A549 (cell line): ENCODE data around the gene SYT1.

Experiments
- CTCF ChIP-seq: fragments of >200 bp; sonication (Bioruptor Twin); formaldehyde crosslinking; IDR thresholded peaks from 3 replicates; pipeline ENCODE4 v1.5.1; 2016
- FOSL2 ChIP-seq, 2 experiments: fragments of 450-650 bp in 1 of 2; fragments of >200 bp in 1 of 2; sonication (Bioruptor Twin) in 1 of 2; formaldehyde crosslinking; IDR thresholded peaks; 2 replicates each; pipeline versions ENCODE4 v1.5.0 to v1.6.1; 2016 to 2020; ENCODE audit warnings: mild to moderate bottlenecking in 1 of 2, moderate library complexity in 1 of 2
- HOXA7 ChIP-seq: fragments of 250-450 bp; sonication (Bioruptor Pico); IDR thresholded peaks from 2 replicates; pipeline ENCODE4 v1.5.0; 2020; ENCODE audit warnings: mild to moderate bottlenecking, moderate library complexity
- POLR2A ChIP-seq: IDR thresholded peaks from 2 replicates; pipeline ENCODE4 v1.6.1; 2012; ENCODE audit warnings: mild to moderate bottlenecking, low read length
- RAD21 ChIP-seq, 2 experiments: fragments of >200 bp in 1 of 2; sonication (Bioruptor Twin) in 1 of 2; formaldehyde crosslinking in 1 of 2; IDR thresholded peaks in 1 of 2; conservative IDR thresholded peaks in 1 of 2; 2 replicates in 1 of 2; 3 replicates in 1 of 2; pipeline ENCODE4 v1.6.1; 2012 to 2018; ENCODE audit warnings: inconsistent platforms in 1 of 2
- RNF2 ChIP-seq: fragments of 200-600 bp; sonication (generic); IDR thresholded peaks from 2 replicates; pipeline ENCODE4 v1.6.1; 2016; ENCODE audit warnings: low read depth, mild to moderate bottlenecking, antibody characterized with exemption, moderate library complexity, borderline replicate concordance
- SMC3 ChIP-seq: fragments of >200 bp; sonication (Bioruptor Twin); formaldehyde crosslinking; IDR thresholded peaks from 3 replicates; pipeline ENCODE4 v1.6.1; 2018; ENCODE audit warnings: inconsistent platforms
- TF ChIP-seq, protein P1 (sequence below): IDR thresholded peaks from 2 replicates; pipeline ENCODE4 v1.6.1; 2012
- TF ChIP-seq, protein P2 (sequence below): fragments of 150-350 bp; IDR thresholded peaks from 2 replicates; pipeline ENCODE4 v1.6.1; 2014; ENCODE audit warnings: low read depth, mild to moderate bottlenecking, low read length
- TF ChIP-seq, protein P3 (sequence below): fragments of 250-450 bp; sonication (Bioruptor Pico); IDR thresholded peaks from 2 replicates; pipeline ENCODE4 v1.5.0; 2020; ENCODE audit warnings: low read depth, mild to moderate bottlenecking, moderate library complexity

DNA sequence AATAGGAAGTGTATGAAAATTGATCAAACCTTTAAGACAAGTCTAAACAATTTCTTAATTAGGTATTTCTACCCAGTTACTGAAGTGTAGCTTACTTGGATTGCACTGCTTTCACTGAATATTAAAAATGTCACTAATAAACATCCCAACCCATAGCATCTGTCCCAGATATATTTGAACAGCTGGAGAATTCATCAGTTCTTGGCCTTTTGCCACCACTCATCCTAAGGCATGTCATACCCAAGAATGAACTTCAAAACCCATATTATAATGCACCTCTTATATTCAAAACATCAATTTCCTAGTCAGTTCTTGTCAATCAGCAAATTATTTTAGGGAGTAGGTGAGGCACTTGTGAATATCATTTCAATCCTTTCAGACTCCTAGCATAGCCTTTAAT lies 433.9 kb downstream of the SYT1 start:
- TF ChIP-seq CTCF (no peak), HOXA7 (CRISPR knock-in tag) (no peak), SMC3 (no peak), POLR2A (no peak), RNF2 (no peak), FOSL2 (IDR thresholded peaks at IDR 0.05) (no peak), FOSL2 (CRISPR knock-in tag; IDR thresholded peaks at IDR 0.05) (no peak), RAD21 (conservative IDR thresholded peaks at IDR 0.05 in 1 of 2, IDR thresholded peaks at IDR 0.05 in 1 of 2) (no peak)
- TF ChIP-seq, protein P1, sequence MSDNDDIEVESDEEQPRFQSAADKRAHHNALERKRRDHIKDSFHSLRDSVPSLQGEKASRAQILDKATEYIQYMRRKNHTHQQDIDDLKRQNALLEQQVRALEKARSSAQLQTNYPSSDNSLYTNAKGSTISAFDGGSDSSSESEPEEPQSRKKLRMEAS: no peak
- TF ChIP-seq, protein P2, sequence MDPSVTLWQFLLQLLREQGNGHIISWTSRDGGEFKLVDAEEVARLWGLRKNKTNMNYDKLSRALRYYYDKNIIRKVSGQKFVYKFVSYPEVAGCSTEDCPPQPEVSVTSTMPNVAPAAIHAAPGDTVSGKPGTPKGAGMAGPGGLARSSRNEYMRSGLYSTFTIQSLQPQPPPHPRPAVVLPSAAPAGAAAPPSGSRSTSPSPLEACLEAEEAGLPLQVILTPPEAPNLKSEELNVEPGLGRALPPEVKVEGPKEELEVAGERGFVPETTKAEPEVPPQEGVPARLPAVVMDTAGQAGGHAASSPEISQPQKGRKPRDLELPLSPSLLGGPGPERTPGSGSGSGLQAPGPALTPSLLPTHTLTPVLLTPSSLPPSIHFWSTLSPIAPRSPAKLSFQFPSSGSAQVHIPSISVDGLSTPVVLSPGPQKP: no peak
- TF ChIP-seq, protein P3, sequence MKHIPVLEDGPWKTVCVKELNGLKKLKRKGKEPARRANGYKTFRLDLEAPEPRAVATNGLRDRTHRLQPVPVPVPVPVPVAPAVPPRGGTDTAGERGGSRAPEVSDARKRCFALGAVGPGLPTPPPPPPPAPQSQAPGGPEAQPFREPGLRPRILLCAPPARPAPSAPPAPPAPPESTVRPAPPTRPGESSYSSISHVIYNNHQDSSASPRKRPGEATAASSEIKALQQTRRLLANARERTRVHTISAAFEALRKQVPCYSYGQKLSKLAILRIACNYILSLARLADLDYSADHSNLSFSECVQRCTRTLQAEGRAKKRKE (CRISPR knock-in tag): no peak
